ENCODE results near the gene FNDC10. TPM values are rescaled to one million over a fixed set of nuclear protein-coding genes. Genes with fewer than 3 reads are reported as not detected.

FNDC10 gene
- total RNA-seq, 1 donor from 2014 or later = 0.60 TPM

GRCh38 chr1:1554926-1555915 is 44.7 kb downstream of the FNDC10 start:
- Mint-ChIP-seq H3K4me3 (no peak overlapping the region), H3K27me3 (no peaks in the 10 kb centered on the region), H3K36me3 (ENCODE audit: low read depth) (peaks cover 2% of the 10 kb centered on the region), H3K9me3 (no peaks in the 10 kb centered on the region), H3K4me1 (peaks cover 1% of the 10 kb centered on the region), H3K27ac (no peak overlapping the region)
- ChIA-PET CTCF (no interaction called here), POLR2A (no interaction called here)
- ATAC-seq (ENCODE audit: low read depth) (no peak), DNase-seq (no peak)
- intact Hi-C loops (cut with micrococcal nuclease) = no loop called here
- TF ChIP-seq, protein P1, sequence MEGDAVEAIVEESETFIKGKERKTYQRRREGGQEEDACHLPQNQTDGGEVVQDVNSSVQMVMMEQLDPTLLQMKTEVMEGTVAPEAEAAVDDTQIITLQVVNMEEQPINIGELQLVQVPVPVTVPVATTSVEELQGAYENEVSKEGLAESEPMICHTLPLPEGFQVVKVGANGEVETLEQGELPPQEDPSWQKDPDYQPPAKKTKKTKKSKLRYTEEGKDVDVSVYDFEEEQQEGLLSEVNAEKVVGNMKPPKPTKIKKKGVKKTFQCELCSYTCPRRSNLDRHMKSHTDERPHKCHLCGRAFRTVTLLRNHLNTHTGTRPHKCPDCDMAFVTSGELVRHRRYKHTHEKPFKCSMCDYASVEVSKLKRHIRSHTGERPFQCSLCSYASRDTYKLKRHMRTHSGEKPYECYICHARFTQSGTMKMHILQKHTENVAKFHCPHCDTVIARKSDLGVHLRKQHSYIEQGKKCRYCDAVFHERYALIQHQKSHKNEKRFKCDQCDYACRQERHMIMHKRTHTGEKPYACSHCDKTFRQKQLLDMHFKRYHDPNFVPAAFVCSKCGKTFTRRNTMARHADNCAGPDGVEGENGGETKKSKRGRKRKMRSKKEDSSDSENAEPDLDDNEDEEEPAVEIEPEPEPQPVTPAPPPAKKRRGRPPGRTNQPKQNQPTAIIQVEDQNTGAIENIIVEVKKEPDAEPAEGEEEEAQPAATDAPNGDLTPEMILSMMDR (IDR thresholded peaks at IDR 0.05) = no peak

GRCh38 chr1:1554550-1554925 is 45.4 kb downstream of the FNDC10 start:
- Mint-ChIP-seq H3K27me3 (no peaks in the 10 kb centered on the region), H3K4me1 (peaks cover 1% of the 10 kb centered on the region), H3K9me3 (no peaks in the 10 kb centered on the region), H3K27ac (no peak overlapping the region), H3K36me3 (ENCODE audit: low read depth) (peaks cover 2% of the 10 kb centered on the region), H3K4me3 (no peak overlapping the region)
- DNase-seq (no peak), ATAC-seq (ENCODE audit: low read depth) (no peak)
- ChIA-PET POLR2A (no interaction called here), CTCF (no interaction called here)
- TF ChIP-seq, protein P1 (IDR thresholded peaks at IDR 0.05) = no peak
- intact Hi-C loops (cut with micrococcal nuclease) = no loop called here

- intact Hi-C loops (cut with micrococcal nuclease) = no loop called here
- Mint-ChIP-seq H3K4me3 (no peak overlapping the region), H3K27me3 (no peaks in the 10 kb centered on the region), H3K36me3 (ENCODE audit: low read depth) (peaks cover 2% of the 10 kb centered on the region), H3K27ac (no peak overlapping the region), H3K4me1 (peaks cover 1% of the 10 kb centered on the region), H3K9me3 (no peaks in the 10 kb centered on the region)
- no peak for DNase-seq
- CTCF ChIA-PET = no interaction called here
- ATAC-seq (ENCODE audit: low read depth) = no peak
- TF ChIP-seq, protein P1 (IDR thresholded peaks at IDR 0.05) = no peak
- POLR2A ChIA-PET = no interaction called here
Measured at GRCh38 chr1:1553821-1554494, 46.0 kb downstream of the FNDC10 start.

GRCh38 chr1:1552263-1552639 is 47.7 kb downstream of the FNDC10 start:
- ChIA-PET POLR2A (no interaction called here), CTCF (no interaction called here)
- no peak overlapping the region for H3K4me3 Mint-ChIP-seq
- DNase-seq = no peak
- H3K36me3 Mint-ChIP-seq (ENCODE audit: low read depth) = peaks cover 2% of the 10 kb centered on the region
- H3K27ac Mint-ChIP-seq = no peak overlapping the region
- H3K4me1 Mint-ChIP-seq = peaks cover 1% of the 10 kb centered on the region
- no peaks in the 10 kb centered on the region for H3K9me3 Mint-ChIP-seq
- no peak for ATAC-seq (ENCODE audit: low read depth)
- intact Hi-C loops (cut with micrococcal nuclease) = no loop called here
- no peaks in the 10 kb centered on the region for H3K27me3 Mint-ChIP-seq
- TF ChIP-seq, protein P1 (IDR thresholded peaks at IDR 0.05) = no peak

GRCh38 chr1:1551524-1552262 is 48.2 kb downstream of the FNDC10 start:
- ChIA-PET CTCF (no interaction called here), POLR2A (no interaction called here)
- Mint-ChIP-seq H3K9me3 (no peaks in the 10 kb centered on the region), H3K36me3 (ENCODE audit: low read depth) (peaks cover 2% of the 10 kb centered on the region), H3K27ac (no peak overlapping the region), H3K4me1 (peaks cover 1% of the 10 kb centered on the region), H3K27me3 (no peaks in the 10 kb centered on the region), H3K4me3 (no peak overlapping the region)
- no peak for DNase-seq
- TF ChIP-seq, protein P1 (IDR thresholded peaks at IDR 0.05) = no peak
- intact Hi-C loops (cut with micrococcal nuclease) = no loop called here
- ATAC-seq (ENCODE audit: low read depth) = no peak
